ENCODE results near the gene ADAM19.
"Not testable (repeated sequence)": the region's sequence is repeated elsewhere in the genome, so short reads cannot be mapped to it uniquely, and the experiment has no call there.

The ADAM19 gene

GRCh38 chr5:157485340-157485739 is 90.2 kb downstream of the ADAM19 start:
- no peak for DNase-seq (ENCODE audit: low read depth)

- no peak for DNase-seq (ENCODE audit: low read depth)
Observed at GRCh38 chr5:157484768-157485167, 90.8 kb downstream of the ADAM19 start.

- not testable (repeated sequence) for DNase-seq (ENCODE audit: low read depth)
Observed at GRCh38 chr5:157482702-157483101, 92.9 kb downstream of the ADAM19 start.

GRCh38 chr5:157481666-157482065 is 93.9 kb downstream of the ADAM19 start:
- no peak for DNase-seq (ENCODE audit: low read depth)

- DNase-seq (ENCODE audit: low read depth): no peak
Observed at GRCh38 chr5:157481265-157481664, 94.3 kb downstream of the ADAM19 start.

GRCh38 chr5:157479612-157480510 is 95.7 kb downstream of the ADAM19 start:
- DNase-seq (ENCODE audit: low read depth): no peak

GRCh38 chr5:157479166-157479565 is 96.4 kb downstream of the ADAM19 start:
- DNase-seq (ENCODE audit: low read depth): no peak

GRCh38 chr5:157478726-157479125 is 96.8 kb downstream of the ADAM19 start:
- no peak for DNase-seq (ENCODE audit: low read depth)

GRCh38 chr5:157477814-157478494 is 97.6 kb downstream of the ADAM19 start:
- DNase-seq (ENCODE audit: low read depth): no peak

- DNase-seq (ENCODE audit: low read depth): no peak
Observed at GRCh38 chr5:157476702-157477408, 98.7 kb downstream of the ADAM19 start.

GRCh38 chr5:157475432-157475831 is 100.1 kb downstream of the ADAM19 start:
- DNase-seq (ENCODE audit: low read depth): no peak

- peak; percentile 40 for DNase-seq (ENCODE audit: low read depth)
Observed at GRCh38 chr5:157473383-157474320, 101.9 kb downstream of the ADAM19 start.

- DNase-seq (ENCODE audit: low read depth): no peak
Observed at GRCh38 chr5:157471709-157472108, 103.9 kb downstream of the ADAM19 start.

- no peak for DNase-seq (ENCODE audit: low read depth)
Observed at GRCh38 chr5:157470631-157471030, 104.9 kb downstream of the ADAM19 start.

GRCh38 chr5:157469687-157470086 is 105.9 kb downstream of the ADAM19 start:
- no peak for DNase-seq (ENCODE audit: low read depth)

GRCh38 chr5:157469073-157469472 is 106.5 kb downstream of the ADAM19 start:
- no peak for DNase-seq (ENCODE audit: low read depth)

- no peak for DNase-seq (ENCODE audit: low read depth)
Observed at GRCh38 chr5:157468293-157468965, 107.1 kb downstream of the ADAM19 start.

GRCh38 chr5:157464519-157465171 is 110.9 kb downstream of the ADAM19 start:
- peak; percentile 83 for DNase-seq (ENCODE audit: low read depth)

- peak; percentile 38 for DNase-seq (ENCODE audit: low read depth)
Observed at GRCh38 chr5:157463621-157464518, 111.7 kb downstream of the ADAM19 start.

All from GM04503 (cell line).